ENCODE results near the gene ACTL7A. TPM values are rescaled to one million over a fixed set of nuclear protein-coding genes. Genes with fewer than 3 reads are reported as not detected.

The ACTL7A gene
- total and polyA plus RNA-seq, 2 of the 13 experiments (the other 11 are each of a cell fraction or from before 2014, with no cell fraction given): not detected

DNA sequence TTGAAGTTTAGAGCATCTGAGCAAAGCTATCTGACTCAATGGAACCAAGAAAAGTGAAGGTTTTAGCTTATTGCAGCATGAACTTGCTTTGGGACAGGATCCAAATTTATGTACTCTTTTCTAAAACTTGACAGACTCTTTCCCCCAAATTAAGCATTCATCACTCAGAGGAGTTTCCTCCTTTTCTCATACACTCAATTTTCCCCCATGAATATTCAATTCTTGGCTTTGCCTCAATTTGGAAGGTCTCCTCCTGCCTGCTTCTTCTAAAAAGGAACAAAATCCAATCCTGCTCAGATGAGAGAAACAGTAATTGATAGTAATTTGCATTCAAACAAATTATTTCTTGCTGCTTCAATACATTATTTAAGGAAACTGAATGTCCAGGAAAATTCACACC lies 5.0 kb downstream of the ACTL7A start:
- Histone ChIP-seq H4K20me1 (ENCODE audit: insufficient read depth, low read length) (peaks cover 9% of the 10 kb centered on the region; the same call in 1 of the 2 replicates), H2AFZ (ENCODE audit: low read length) (no peak overlapping the region), H3K36me3 (replicated peaks in 1 of 2; ENCODE audit: control insufficient read depth in 1 of 2, insufficient read depth in 2 of 2, low read length in 2 of 2) (peaks cover 6 to 42% of the 10 kb centered on the region in 2 experiments), H3K4me1 (ENCODE audit: insufficient read depth, low read length) (peaks cover 80% of the 10 kb centered on the region), H3K79me2 (ENCODE audit: insufficient read depth, low read length) (no peaks in the 10 kb centered on the region), H3K4me3 (replicated peaks in 1 of 3; ENCODE audit: insufficient read depth in 1 of 3, low read depth in 2 of 3, low read length in 3 of 3) (no peak overlapping the region), H3K4me2 (ENCODE audit: low read depth, low read length) (no peak overlapping the region), H3K9ac (ENCODE audit: insufficient read depth, low read depth, low read length) (no peak overlapping the region), H3K27ac (ENCODE audit: extremely low read length, insufficient read depth, low read length) (peak overlapping the region; percentile 18), H3K27me3 (ENCODE audit: control insufficient read depth in 1 of 2, insufficient read depth in 2 of 2, low read length in 2 of 2) (no peaks in the 10 kb centered on the region), H3K9me3 (ENCODE audit: low read length) (no peaks in the 10 kb centered on the region)
- intact Hi-C loops (cut with micrococcal nuclease; ENCODE audit: unreplicated experiment): loop anchor here (10.0 kb wide), 1 partner anchor 92 kb away; no protein-coding TSS in a partner anchor
- CTCF ChIA-PET (ENCODE audit: low intra/inter-chr PET ratio, low total read pairs): no interaction called here
- DNase-seq (ENCODE audit: low spot score) (no peak), ATAC-seq (no peak), FAIRE-seq (no peak)
- TSS peak; percentile 8 for BruUV-seq (replicated peaks)
- no peak for TF ChIP-seq TCF7L2 (IDR thresholded peaks at IDR 0.05; ENCODE audit: low read depth, low read length)
- TF ChIP-seq POLR2A (IDR thresholded peaks at IDR 0.05; ENCODE audit: insufficient read depth in 1 of 2, low read depth in 2 of 2, low read length in 2 of 2): peak in 1 of 2 experiments; percentile 25; a peak in 2 of 4 replicates
- TF ChIP-seq POLR2AphosphoS5 (IDR thresholded peaks at IDR 0.05; ENCODE audit: low read depth, low read length): 0 out of 2 replicates have a peak, but pooled peaks have one; percentile 10
- peak; percentile 89 for TF ChIP-seq RBM22 (optimal IDR thresholded peaks at IDR 0.05; ENCODE audit: low read length)
- POLR2A ChIA-PET: interaction anchor here (1.4 to 1.7 kb wide), 2 partner anchors 13 to 19 kb away, joined by 5 to 7 read pairs; no protein-coding TSS in a partner anchor
- in situ Hi-C loops (cut with HindIII; ENCODE audit: extremely low pct_ligation_motif_present, low pct_unique_long_range_greater_than_20kb): no loop called here

DNA sequence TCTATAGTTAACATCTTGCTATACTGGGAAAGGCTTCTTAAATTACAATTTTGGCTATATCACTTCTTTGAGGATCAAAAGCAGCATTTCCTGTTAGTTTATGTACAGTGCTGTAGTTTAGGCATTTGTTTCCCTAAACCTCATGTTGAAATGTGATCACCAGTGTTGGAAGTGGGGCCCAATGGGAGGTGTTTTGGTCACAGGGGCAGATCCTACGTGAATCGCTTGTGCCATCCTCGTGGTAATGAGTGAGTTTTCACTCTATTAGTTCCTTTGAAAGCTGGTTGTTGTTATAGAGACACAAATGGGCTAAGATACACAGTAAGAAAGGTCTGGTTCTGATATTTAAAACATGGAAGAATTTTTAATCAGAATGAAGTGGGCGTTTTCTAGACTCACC lies 5.8 kb downstream of the ACTL7A start:
- FAIRE-seq (no peak), DNase-seq (ENCODE audit: low spot score) (no peak), ATAC-seq (no peak)
- H3K9ac ChIP-seq (ENCODE audit: insufficient read depth, low read depth, low read length): no peak overlapping the region
- H3K27ac ChIP-seq (ENCODE audit: extremely low read length, insufficient read depth, low read length): peak overlapping the region; percentile 18
- no peak overlapping the region for H3K4me2 ChIP-seq (ENCODE audit: low read depth, low read length)
- H3K36me3 ChIP-seq (replicated peaks in 1 of 2; ENCODE audit: control insufficient read depth in 1 of 2, insufficient read depth in 2 of 2, low read length in 2 of 2): peaks cover 6 to 46% of the 10 kb centered on the region in 2 experiments
- CTCF ChIA-PET (ENCODE audit: low intra/inter-chr PET ratio, low total read pairs): no interaction called here
- peaks cover 82% of the 10 kb centered on the region for H3K4me1 ChIP-seq (ENCODE audit: insufficient read depth, low read length)
- no TSS peak for BruUV-seq (replicated peaks)
- in situ Hi-C loops (cut with HindIII; ENCODE audit: extremely low pct_ligation_motif_present, low pct_unique_long_range_greater_than_20kb) (no loop called here), intact Hi-C loops (cut with micrococcal nuclease; ENCODE audit: unreplicated experiment) (loop anchor here (10.0 kb wide), 1 partner anchor 93 kb away; no protein-coding TSS in a partner anchor)
- no peak overlapping the region for H2AFZ ChIP-seq (ENCODE audit: low read length)
- H4K20me1 ChIP-seq (ENCODE audit: insufficient read depth, low read length): peaks cover 9% of the 10 kb centered on the region; the same call in 1 of the 2 replicates
- H3K4me3 ChIP-seq (replicated peaks in 1 of 3; ENCODE audit: insufficient read depth in 1 of 3, low read depth in 2 of 3, low read length in 3 of 3): no peak overlapping the region
- 83% methylated on average over 4 of the region's 4 CpGs for WGBS (ENCODE audit: low lambda C conversion rate)
- H3K27me3 ChIP-seq (ENCODE audit: control insufficient read depth in 1 of 2, insufficient read depth in 2 of 2, low read length in 2 of 2): no peaks in the 10 kb centered on the region
- POLR2A ChIA-PET: interaction anchor here (1.4 to 1.7 kb wide), 3 partner anchors 16 to 22 kb away, joined by 8 to 24 read pairs (median 11); no protein-coding TSS in a partner anchor
- peaks cover under 1% of the 10 kb centered on the region for H3K79me2 ChIP-seq (ENCODE audit: insufficient read depth, low read length)
- no peaks in the 10 kb centered on the region for H3K9me3 ChIP-seq (ENCODE audit: low read length)
- TF ChIP-seq POLR2G (IDR thresholded peaks at IDR 0.05; ENCODE audit: low read depth, low read length) (peak; percentile 53), MBNL3 (CRISPR knock-in tag; conservative IDR thresholded peaks at IDR 0.05) (no peak), TBX2 (CRISPR knock-in tag; IDR thresholded peaks at IDR 0.05; ENCODE audit: borderline replicate concordance) (no peak)
- TF ChIP-seq, protein P1, sequence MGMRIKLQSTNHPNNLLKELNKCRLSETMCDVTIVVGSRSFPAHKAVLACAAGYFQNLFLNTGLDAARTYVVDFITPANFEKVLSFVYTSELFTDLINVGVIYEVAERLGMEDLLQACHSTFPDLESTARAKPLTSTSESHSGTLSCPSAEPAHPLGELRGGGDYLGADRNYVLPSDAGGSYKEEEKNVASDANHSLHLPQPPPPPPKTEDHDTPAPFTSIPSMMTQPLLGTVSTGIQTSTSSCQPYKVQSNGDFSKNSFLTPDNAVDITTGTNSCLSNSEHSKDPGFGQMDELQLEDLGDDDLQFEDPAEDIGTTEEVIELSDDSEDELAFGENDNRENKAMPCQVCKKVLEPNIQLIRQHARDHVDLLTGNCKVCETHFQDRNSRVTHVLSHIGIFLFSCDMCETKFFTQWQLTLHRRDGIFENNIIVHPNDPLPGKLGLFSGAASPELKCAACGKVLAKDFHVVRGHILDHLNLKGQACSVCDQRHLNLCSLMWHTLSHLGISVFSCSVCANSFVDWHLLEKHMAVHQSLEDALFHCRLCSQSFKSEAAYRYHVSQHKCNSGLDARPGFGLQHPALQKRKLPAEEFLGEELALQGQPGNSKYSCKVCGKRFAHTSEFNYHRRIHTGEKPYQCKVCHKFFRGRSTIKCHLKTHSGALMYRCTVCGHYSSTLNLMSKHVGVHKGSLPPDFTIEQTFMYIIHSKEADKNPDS (CRISPR knock-in tag; IDR thresholded peaks at IDR 0.05): no peak
- TF ChIP-seq, protein P2, sequence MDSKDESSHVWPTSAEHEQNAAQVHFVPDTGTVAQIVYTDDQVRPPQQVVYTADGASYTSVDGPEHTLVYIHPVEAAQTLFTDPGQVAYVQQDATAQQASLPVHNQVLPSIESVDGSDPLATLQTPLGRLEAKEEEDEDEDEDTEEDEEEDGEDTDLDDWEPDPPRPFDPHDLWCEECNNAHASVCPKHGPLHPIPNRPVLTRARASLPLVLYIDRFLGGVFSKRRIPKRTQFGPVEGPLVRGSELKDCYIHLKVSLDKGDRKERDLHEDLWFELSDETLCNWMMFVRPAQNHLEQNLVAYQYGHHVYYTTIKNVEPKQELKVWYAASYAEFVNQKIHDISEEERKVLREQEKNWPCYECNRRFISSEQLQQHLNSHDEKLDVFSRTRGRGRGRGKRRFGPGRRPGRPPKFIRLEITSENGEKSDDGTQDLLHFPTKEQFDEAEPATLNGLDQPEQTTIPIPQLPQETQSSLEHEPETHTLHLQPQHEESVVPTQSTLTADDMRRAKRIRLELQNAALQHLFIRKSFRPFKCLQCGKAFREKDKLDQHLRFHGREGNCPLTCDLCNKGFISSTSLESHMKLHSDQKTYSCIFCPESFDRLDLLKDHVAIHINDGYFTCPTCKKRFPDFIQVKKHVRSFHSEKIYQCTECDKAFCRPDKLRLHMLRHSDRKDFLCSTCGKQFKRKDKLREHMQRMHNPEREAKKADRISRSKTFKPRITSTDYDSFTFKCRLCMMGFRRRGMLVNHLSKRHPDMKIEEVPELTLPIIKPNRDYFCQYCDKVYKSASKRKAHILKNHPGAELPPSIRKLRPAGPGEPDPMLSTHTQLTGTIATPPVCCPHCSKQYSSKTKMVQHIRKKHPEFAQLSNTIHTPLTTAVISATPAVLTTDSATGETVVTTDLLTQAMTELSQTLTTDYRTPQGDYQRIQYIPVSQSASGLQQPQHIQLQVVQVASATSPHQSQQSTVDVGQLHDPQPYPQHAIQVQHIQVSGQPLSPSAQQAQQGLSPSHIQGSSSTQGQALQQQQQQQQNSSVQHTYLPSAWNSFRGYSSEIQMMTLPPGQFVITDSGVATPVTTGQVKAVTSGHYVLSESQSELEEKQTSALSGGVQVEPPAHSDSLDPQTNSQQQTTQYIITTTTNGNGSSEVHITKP (CRISPR knock-in tag; IDR thresholded peaks at IDR 0.05; ENCODE audit: low read depth): no peak
- TF ChIP-seq, protein P3, sequence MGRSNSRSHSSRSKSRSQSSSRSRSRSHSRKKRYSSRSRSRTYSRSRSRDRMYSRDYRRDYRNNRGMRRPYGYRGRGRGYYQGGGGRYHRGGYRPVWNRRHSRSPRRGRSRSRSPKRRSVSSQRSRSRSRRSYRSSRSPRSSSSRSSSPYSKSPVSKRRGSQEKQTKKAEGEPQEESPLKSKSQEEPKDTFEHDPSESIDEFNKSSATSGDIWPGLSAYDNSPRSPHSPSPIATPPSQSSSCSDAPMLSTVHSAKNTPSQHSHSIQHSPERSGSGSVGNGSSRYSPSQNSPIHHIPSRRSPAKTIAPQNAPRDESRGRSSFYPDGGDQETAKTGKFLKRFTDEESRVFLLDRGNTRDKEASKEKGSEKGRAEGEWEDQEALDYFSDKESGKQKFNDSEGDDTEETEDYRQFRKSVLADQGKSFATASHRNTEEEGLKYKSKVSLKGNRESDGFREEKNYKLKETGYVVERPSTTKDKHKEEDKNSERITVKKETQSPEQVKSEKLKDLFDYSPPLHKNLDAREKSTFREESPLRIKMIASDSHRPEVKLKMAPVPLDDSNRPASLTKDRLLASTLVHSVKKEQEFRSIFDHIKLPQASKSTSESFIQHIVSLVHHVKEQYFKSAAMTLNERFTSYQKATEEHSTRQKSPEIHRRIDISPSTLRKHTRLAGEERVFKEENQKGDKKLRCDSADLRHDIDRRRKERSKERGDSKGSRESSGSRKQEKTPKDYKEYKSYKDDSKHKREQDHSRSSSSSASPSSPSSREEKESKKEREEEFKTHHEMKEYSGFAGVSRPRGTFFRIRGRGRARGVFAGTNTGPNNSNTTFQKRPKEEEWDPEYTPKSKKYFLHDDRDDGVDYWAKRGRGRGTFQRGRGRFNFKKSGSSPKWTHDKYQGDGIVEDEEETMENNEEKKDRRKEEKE (IDR thresholded peaks at IDR 0.05): no peak

Data from HepG2 (cell line).